Osteocyte (in vitro differentiated cells): Measurements from ENCODE around the gene TMEM242. TPM values are rescaled to one million over a fixed set of nuclear protein-coding genes. Genes with fewer than 3 reads are reported as not detected.

Experiments used
- DNase-seq: peaks from one replicate; pipeline ENCODE4 v3.0.0; 2021; ENCODE audit warnings: mixed read lengths; ENCODE audit not compliant: unreplicated experiment; ENCODE audit errors: extremely low spot score
- H3K27ac Mint-ChIP-seq: one replicate; pipeline ENCODE4 v1.8.0; 2021; ENCODE audit warnings: mild to moderate bottlenecking, mixed read lengths; ENCODE audit not compliant: unreplicated experiment
- H3K27me3 Mint-ChIP-seq: one replicate; pipeline ENCODE4 v1.8.0; 2021; ENCODE audit warnings: mixed read lengths; ENCODE audit not compliant: unreplicated experiment
- H3K36me3 Mint-ChIP-seq: one replicate; pipeline ENCODE4 v1.8.0; 2021; ENCODE audit warnings: mixed read lengths; ENCODE audit not compliant: unreplicated experiment
- H3K4me1 Mint-ChIP-seq: one replicate; pipeline ENCODE4 v1.8.0; 2021; ENCODE audit warnings: mixed read lengths; ENCODE audit not compliant: unreplicated experiment
- H3K4me3 Mint-ChIP-seq: one replicate; pipeline ENCODE4 v1.8.0; 2021; ENCODE audit warnings: mild to moderate bottlenecking, moderate library complexity, mixed read lengths; ENCODE audit not compliant: unreplicated experiment
- H3K9me3 Mint-ChIP-seq: one replicate; pipeline ENCODE4 v1.8.0; 2021; ENCODE audit warnings: mixed read lengths; ENCODE audit not compliant: unreplicated experiment
- CTCF ChIP-seq: fragments of 200-600 bp; sonication (generic); IDR thresholded peaks from 2 replicates; pipeline ENCODE4 v1.5.0; 2021; ENCODE audit warnings: antibody characterized with exemption, mild to moderate bottlenecking, moderate library complexity
- total RNA-seq: library from RNA; stranded (reverse); gene quantifications from 2 replicates; pipeline ENCODE4 v1.2.1, GENCODE V29; 2021

The TMEM242 gene
- total RNA-seq, 1 donor from 2014 or later, result 12.7 TPM

- DNase-seq, result no peak
- H3K4me3 Mint-ChIP-seq, result no peak overlapping the region
- peaks cover 5% of the 10 kb centered on the region for H3K9me3 Mint-ChIP-seq
- H3K27ac Mint-ChIP-seq, result no peak overlapping the region
- no peaks in the 10 kb centered on the region for H3K4me1 Mint-ChIP-seq
- H3K27me3 Mint-ChIP-seq, result peaks cover 57% of the 10 kb centered on the region
- peaks cover 2% of the 10 kb centered on the region for H3K36me3 Mint-ChIP-seq
- TF ChIP-seq CTCF, result no peak
These were observed 71.6 kb downstream of the TMEM242 start for GRCh38 chr6:157251586-157252247.

- Mint-ChIP-seq H3K27ac (no peak overlapping the region), H3K4me3 (no peak overlapping the region), H3K4me1 (no peaks in the 10 kb centered on the region), H3K9me3 (peaks cover 5% of the 10 kb centered on the region), H3K27me3 (peaks cover 40% of the 10 kb centered on the region), H3K36me3 (peaks cover 2% of the 10 kb centered on the region)
- no peak for TF ChIP-seq CTCF
- DNase-seq, result no peak
These were observed 73.5 kb downstream of the TMEM242 start for GRCh38 chr6:157249826-157250225.

- DNase-seq, result no peak
- Mint-ChIP-seq H3K27me3 (peaks cover 33% of the 10 kb centered on the region), H3K27ac (no peak overlapping the region), H3K4me3 (no peak overlapping the region), H3K4me1 (no peaks in the 10 kb centered on the region), H3K36me3 (peaks cover 2% of the 10 kb centered on the region), H3K9me3 (peaks cover 5% of the 10 kb centered on the region)
- TF ChIP-seq CTCF, result no peak
These were observed 75.1 kb downstream of the TMEM242 start for GRCh38 chr6:157248264-157248663.

GRCh38 chr6:157246771-157247484, 76.4 kb downstream of the TMEM242 start:
- TF ChIP-seq CTCF, result no peak
- H3K27ac Mint-ChIP-seq, result no peak overlapping the region
- H3K27me3 Mint-ChIP-seq, result peaks cover 29% of the 10 kb centered on the region
- H3K4me1 Mint-ChIP-seq, result no peaks in the 10 kb centered on the region
- H3K9me3 Mint-ChIP-seq, result peaks cover 5% of the 10 kb centered on the region
- no peak overlapping the region for H3K4me3 Mint-ChIP-seq
- peaks cover 2% of the 10 kb centered on the region for H3K36me3 Mint-ChIP-seq
- DNase-seq, result no peak

GRCh38 chr6:157246048-157246630, 77.2 kb downstream of the TMEM242 start:
- Mint-ChIP-seq H3K4me3 (no peak overlapping the region), H3K27me3 (peaks cover 24% of the 10 kb centered on the region), H3K9me3 (peaks cover 7% of the 10 kb centered on the region), H3K36me3 (peaks cover 2% of the 10 kb centered on the region), H3K4me1 (no peaks in the 10 kb centered on the region), H3K27ac (no peak overlapping the region)
- no peak for TF ChIP-seq CTCF
- DNase-seq, result no peak
